ENCODE measurements around the gene OTOA.

DNA sequence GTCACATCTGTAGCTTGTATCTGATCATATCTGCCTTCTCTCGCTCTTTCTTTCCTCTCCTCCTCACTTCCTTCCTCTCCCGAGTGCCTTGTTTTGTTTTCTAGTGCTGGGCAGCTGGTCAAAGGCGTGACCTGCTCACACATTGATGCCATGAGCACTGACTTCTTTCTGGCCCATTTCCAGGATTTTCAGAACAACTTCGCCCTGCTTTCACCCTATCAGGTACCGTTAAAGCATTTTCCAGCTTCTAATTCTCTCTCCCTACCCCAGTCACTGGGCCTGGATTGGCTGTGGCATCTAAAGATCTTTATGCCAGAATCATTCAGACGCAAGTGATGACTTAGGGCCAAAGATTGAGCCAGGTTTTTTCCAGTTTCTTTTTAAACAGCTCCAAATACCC lies 55.5 kb downstream of the OTOA start:
- TF ChIP-seq, protein P1, sequence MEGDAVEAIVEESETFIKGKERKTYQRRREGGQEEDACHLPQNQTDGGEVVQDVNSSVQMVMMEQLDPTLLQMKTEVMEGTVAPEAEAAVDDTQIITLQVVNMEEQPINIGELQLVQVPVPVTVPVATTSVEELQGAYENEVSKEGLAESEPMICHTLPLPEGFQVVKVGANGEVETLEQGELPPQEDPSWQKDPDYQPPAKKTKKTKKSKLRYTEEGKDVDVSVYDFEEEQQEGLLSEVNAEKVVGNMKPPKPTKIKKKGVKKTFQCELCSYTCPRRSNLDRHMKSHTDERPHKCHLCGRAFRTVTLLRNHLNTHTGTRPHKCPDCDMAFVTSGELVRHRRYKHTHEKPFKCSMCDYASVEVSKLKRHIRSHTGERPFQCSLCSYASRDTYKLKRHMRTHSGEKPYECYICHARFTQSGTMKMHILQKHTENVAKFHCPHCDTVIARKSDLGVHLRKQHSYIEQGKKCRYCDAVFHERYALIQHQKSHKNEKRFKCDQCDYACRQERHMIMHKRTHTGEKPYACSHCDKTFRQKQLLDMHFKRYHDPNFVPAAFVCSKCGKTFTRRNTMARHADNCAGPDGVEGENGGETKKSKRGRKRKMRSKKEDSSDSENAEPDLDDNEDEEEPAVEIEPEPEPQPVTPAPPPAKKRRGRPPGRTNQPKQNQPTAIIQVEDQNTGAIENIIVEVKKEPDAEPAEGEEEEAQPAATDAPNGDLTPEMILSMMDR (IDR thresholded peaks at IDR 0.05; ENCODE audit: low read depth, low read length) = no peak
- TF ChIP-seq POLR2A (IDR thresholded peaks at IDR 0.05; ENCODE audit: extremely low read depth, insufficient read length) = no peak
- TF ChIP-seq, protein P2, sequence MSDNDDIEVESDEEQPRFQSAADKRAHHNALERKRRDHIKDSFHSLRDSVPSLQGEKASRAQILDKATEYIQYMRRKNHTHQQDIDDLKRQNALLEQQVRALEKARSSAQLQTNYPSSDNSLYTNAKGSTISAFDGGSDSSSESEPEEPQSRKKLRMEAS (IDR thresholded peaks at IDR 0.05; ENCODE audit: low read depth, low read length) = no peak
